Vagina (tissue), 2 donors: ENCODE data around the gene FAM151B. TPM values are rescaled to one million over a fixed set of nuclear protein-coding genes. Genes with fewer than 3 reads are reported as not detected.

Source experiments
- DNase-seq, 2 donors: peaks; one replicate each; pipeline ENCODE4 v3.0.0-alpha.2; 2017; ENCODE audit errors: extremely low spot score in 2 of 2
- H3K27ac ChIP-seq: fragments of 200-600 bp; sonication (generic); one replicate; pipeline ENCODE4 v1.5.1; 2019
- H3K27me3 ChIP-seq: fragments of 200-600 bp; sonication (generic); one replicate; pipeline ENCODE4 v1.5.1; 2019
- H3K36me3 ChIP-seq, 2 donors: fragments of 200-600 bp; sonication (generic); one replicate each; pipeline ENCODE4 v1.5.1; 2017 to 2019
- H3K4me1 ChIP-seq: fragments of 200-600 bp; sonication (generic); one replicate; pipeline ENCODE4 v1.5.1; 2019
- H3K4me3 ChIP-seq, 2 donors: fragments of 200-600 bp; sonication (generic); 1 replicate in 1 of 2; 2 replicates in 1 of 2; pipeline ENCODE4 v1.5.1; 2016 to 2019
- H3K9me3 ChIP-seq: fragments of 200-600 bp; sonication (generic); one replicate; pipeline ENCODE4 v1.5.1; 2019
- CTCF ChIP-seq, 3 experiments: fragments of 450-650 bp in 2 of 3; fragments of 200-600 bp in 1 of 3; sonication (generic) in 1 of 3; IDR thresholded peaks; one replicate each; pipeline ENCODE4 v1.5.1; 2017 to 2019; ENCODE audit warnings: antibody characterized with exemption in 3 of 3, mild to moderate bottlenecking in 2 of 3, moderate library complexity in 2 of 3
- POLR2A ChIP-seq, 2 donors: fragments of 450-650 bp; IDR thresholded peaks; one replicate each; pipeline ENCODE4 v1.6.1; 2017; ENCODE audit warnings: antibody characterized with exemption in 2 of 2, mild to moderate bottlenecking in 2 of 2, moderate library complexity in 2 of 2
- POLR2AphosphoS5 ChIP-seq, 2 donors: sonication (generic); formaldehyde crosslinking; IDR thresholded peaks; one replicate each; pipeline ENCODE4 v1.9.0; 2017; ENCODE audit warnings: antibody characterized with exemption in 2 of 2, mild to moderate bottlenecking in 2 of 2, low read depth in 1 of 2; ENCODE audit not compliant: insufficient read depth in 1 of 2
- intact Hi-C: fragments of 100-400 bp; cut with DNase I; formaldehyde crosslinking; loops from one replicate; pipeline ENCODE4 v1.15.1; 2023
- total RNA-seq: library from RNA; depleted of rRNA; stranded (reverse); fragments of >200 nt; gene quantifications from one replicate; pipeline ENCODE4 v1.2.3, GENCODE V29; 2016

The FAM151B gene
- total RNA-seq, 1 donor from 2014 or later: 0.98 TPM

GRCh38 chr5:80495891-80496290 lies 8.0 kb downstream of the FAM151B start:
- no peak for TF ChIP-seq POLR2A (IDR thresholded peaks at IDR 0.05)
- TF ChIP-seq CTCF (IDR thresholded peaks at IDR 0.05): no peak
- TF ChIP-seq POLR2AphosphoS5 (IDR thresholded peaks at IDR 0.05; ENCODE audit: insufficient read depth in 1 of 2, low read depth in 1 of 2): no peak
- Histone ChIP-seq H3K27me3 (no peaks in the 10 kb centered on the region), H3K4me3 (no peak overlapping the region), H3K9me3 (no peaks in the 10 kb centered on the region), H3K36me3 (no peaks in the 10 kb centered on the region), H3K4me1 (no peaks in the 10 kb centered on the region), H3K27ac (no peak overlapping the region)
- intact Hi-C loops: no loop called here
- DNase-seq: no peak

GRCh38 chr5:80502800-80503199 lies 14.9 kb downstream of the FAM151B start:
- no peak overlapping the region for H3K4me3 ChIP-seq
- H3K27me3 ChIP-seq: no peaks in the 10 kb centered on the region
- H3K9me3 ChIP-seq: no peaks in the 10 kb centered on the region
- no peak overlapping the region for H3K27ac ChIP-seq
- H3K36me3 ChIP-seq: no peaks in the 10 kb centered on the region
- H3K4me1 ChIP-seq: no peaks in the 10 kb centered on the region
- no peak for TF ChIP-seq POLR2AphosphoS5 (IDR thresholded peaks at IDR 0.05; ENCODE audit: insufficient read depth in 1 of 2, low read depth in 1 of 2)
- no peak for TF ChIP-seq CTCF (IDR thresholded peaks at IDR 0.05)
- TF ChIP-seq POLR2A (IDR thresholded peaks at IDR 0.05): no peak
- DNase-seq: no peak
- intact Hi-C loops: no loop called here

- Histone ChIP-seq H3K4me1 (no peaks in the 10 kb centered on the region), H3K36me3 (no peaks in the 10 kb centered on the region), H3K9me3 (no peaks in the 10 kb centered on the region), H3K27me3 (no peaks in the 10 kb centered on the region), H3K4me3 (no peak overlapping the region), H3K27ac (no peak overlapping the region)
- TF ChIP-seq CTCF (IDR thresholded peaks at IDR 0.05) (no peak), POLR2A (IDR thresholded peaks at IDR 0.05) (no peak), POLR2AphosphoS5 (IDR thresholded peaks at IDR 0.05; ENCODE audit: insufficient read depth in 1 of 2, low read depth in 1 of 2) (no peak)
- DNase-seq: no peak
- intact Hi-C loops: no loop called here
Measured at GRCh38 chr5:80503641-80504040, 15.7 kb downstream of the FAM151B start.

GRCh38 chr5:80504833-80505232 lies 16.9 kb downstream of the FAM151B start:
- DNase-seq: no peak
- H3K4me1 ChIP-seq: peaks cover 8% of the 10 kb centered on the region
- H3K4me3 ChIP-seq: no peak overlapping the region
- intact Hi-C loops: no loop called here
- TF ChIP-seq POLR2AphosphoS5 (IDR thresholded peaks at IDR 0.05; ENCODE audit: insufficient read depth in 1 of 2, low read depth in 1 of 2): no peak
- no peak for TF ChIP-seq POLR2A (IDR thresholded peaks at IDR 0.05)
- no peak for TF ChIP-seq CTCF (IDR thresholded peaks at IDR 0.05)
- no peak overlapping the region for H3K27ac ChIP-seq
- H3K9me3 ChIP-seq: no peaks in the 10 kb centered on the region
- H3K36me3 ChIP-seq: no peaks in the 10 kb centered on the region
- no peaks in the 10 kb centered on the region for H3K27me3 ChIP-seq

- H3K27me3 ChIP-seq: no peaks in the 10 kb centered on the region
- no peak for DNase-seq
- H3K9me3 ChIP-seq: no peaks in the 10 kb centered on the region
- no peak overlapping the region for H3K27ac ChIP-seq
- no peak overlapping the region for H3K4me3 ChIP-seq
- TF ChIP-seq POLR2AphosphoS5 (IDR thresholded peaks at IDR 0.05; ENCODE audit: insufficient read depth in 1 of 2, low read depth in 1 of 2) (no peak), POLR2A (IDR thresholded peaks at IDR 0.05) (no peak), CTCF (IDR thresholded peaks at IDR 0.05) (no peak)
- peaks cover 8% of the 10 kb centered on the region for H3K4me1 ChIP-seq
- intact Hi-C loops: no loop called here
- H3K36me3 ChIP-seq: no peaks in the 10 kb centered on the region
Measured at GRCh38 chr5:80507663-80508062, 19.8 kb downstream of the FAM151B start.
